HG03064 (cell line): Measurements from ENCODE around the gene MAGED2.
"Not testable (repeated sequence)": the region's sequence is repeated elsewhere in the genome, so short reads cannot be mapped to it uniquely, and the experiment has no call there.

Experiments used
- ATAC-seq: cut with Tn5 transposase; IDR thresholded peaks from one replicate; pipeline ENCODE4 v1.9.1; 2021; ENCODE audit warnings: low read depth; ENCODE audit not compliant: unreplicated experiment

The MAGED2 gene

GRCh38 chrX:54817220-54817820 lies 9.8 kb downstream of the MAGED2 start:
- ATAC-seq = no peak

- no peak for ATAC-seq
These were observed 10.7 kb downstream of the MAGED2 start for GRCh38 chrX:54818221-54818620.

- ATAC-seq = no peak
These were observed 11.7 kb downstream of the MAGED2 start for GRCh38 chrX:54819201-54819600.

GRCh38 chrX:54820737-54821136 lies 13.2 kb downstream of the MAGED2 start:
- no peak for ATAC-seq

- ATAC-seq = no peak
These were observed 13.8 kb downstream of the MAGED2 start for GRCh38 chrX:54821310-54821709.

- ATAC-seq = no peak
These were observed 16.6 kb downstream of the MAGED2 start for GRCh38 chrX:54824195-54824594.

- ATAC-seq = no peak
These were observed 17.2 kb downstream of the MAGED2 start for GRCh38 chrX:54824722-54825121.

- ATAC-seq = no peak
These were observed 18.3 kb downstream of the MAGED2 start for GRCh38 chrX:54825716-54826438.

- ATAC-seq = no peak
These were observed 19.1 kb downstream of the MAGED2 start for GRCh38 chrX:54826598-54826997.

GRCh38 chrX:54838583-54838982 lies 31.0 kb downstream of the MAGED2 start:
- ATAC-seq = no peak

- ATAC-seq = not testable (repeated sequence)
These were observed 33.8 kb downstream of the MAGED2 start for GRCh38 chrX:54841184-54841874.

GRCh38 chrX:54842607-54843006 lies 35.1 kb downstream of the MAGED2 start:
- no peak for ATAC-seq

GRCh38 chrX:54843050-54843449 lies 35.5 kb downstream of the MAGED2 start:
- ATAC-seq = no peak

GRCh38 chrX:54847700-54848099 lies 40.2 kb downstream of the MAGED2 start:
- ATAC-seq = not testable (repeated sequence)

- no peak for ATAC-seq
These were observed 57.7 kb downstream of the MAGED2 start for GRCh38 chrX:54865208-54865607.
